OCI-LY3 (cell line): ENCODE data around the gene FGF13.

ENCODE experiments used
- EZH2phosphoT487 ChIP-seq: fragments of 200-600 bp; shearing (Covaris generic); IDR thresholded peaks from 2 replicates; pipeline ENCODE4 v1.6.1; 2018; ENCODE audit warnings: antibody characterized with exemption, mixed run types, low read depth
- TF ChIP-seq, protein P1 (sequence below): fragments of 200-600, 300-600 bp; sonication (generic); IDR thresholded peaks from 2 replicates; pipeline ENCODE4 v1.5.1; 2014; ENCODE audit warnings: antibody characterized with exemption, low read length, low read depth

DNA sequence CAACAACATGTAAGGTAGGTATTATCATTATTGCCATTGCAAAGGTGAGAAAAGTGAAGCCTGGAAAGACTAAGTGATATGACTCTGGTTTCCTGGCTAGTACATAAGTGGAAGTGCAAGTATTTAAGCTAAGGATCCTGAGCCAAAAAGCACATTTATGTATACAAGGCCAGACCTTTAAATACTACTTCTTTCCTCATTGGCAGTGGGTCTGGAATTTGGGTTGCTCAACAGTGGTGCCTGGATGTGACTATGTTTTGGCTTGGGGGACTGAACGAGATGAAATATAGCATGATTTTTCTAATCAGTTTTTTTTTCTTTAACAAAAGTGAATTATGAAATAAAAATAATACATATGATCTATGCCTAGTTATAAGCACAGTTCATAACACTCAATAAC, 7.4 kb upstream of the FGF13 start:
- TF ChIP-seq, protein P1, sequence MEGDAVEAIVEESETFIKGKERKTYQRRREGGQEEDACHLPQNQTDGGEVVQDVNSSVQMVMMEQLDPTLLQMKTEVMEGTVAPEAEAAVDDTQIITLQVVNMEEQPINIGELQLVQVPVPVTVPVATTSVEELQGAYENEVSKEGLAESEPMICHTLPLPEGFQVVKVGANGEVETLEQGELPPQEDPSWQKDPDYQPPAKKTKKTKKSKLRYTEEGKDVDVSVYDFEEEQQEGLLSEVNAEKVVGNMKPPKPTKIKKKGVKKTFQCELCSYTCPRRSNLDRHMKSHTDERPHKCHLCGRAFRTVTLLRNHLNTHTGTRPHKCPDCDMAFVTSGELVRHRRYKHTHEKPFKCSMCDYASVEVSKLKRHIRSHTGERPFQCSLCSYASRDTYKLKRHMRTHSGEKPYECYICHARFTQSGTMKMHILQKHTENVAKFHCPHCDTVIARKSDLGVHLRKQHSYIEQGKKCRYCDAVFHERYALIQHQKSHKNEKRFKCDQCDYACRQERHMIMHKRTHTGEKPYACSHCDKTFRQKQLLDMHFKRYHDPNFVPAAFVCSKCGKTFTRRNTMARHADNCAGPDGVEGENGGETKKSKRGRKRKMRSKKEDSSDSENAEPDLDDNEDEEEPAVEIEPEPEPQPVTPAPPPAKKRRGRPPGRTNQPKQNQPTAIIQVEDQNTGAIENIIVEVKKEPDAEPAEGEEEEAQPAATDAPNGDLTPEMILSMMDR, result no peak
- no peak for TF ChIP-seq EZH2phosphoT487
